ENCODE data around the gene ITPRID2.

ITPRID2 gene

GRCh38 chr2:181882246-181883020, 9.1 kb upstream of the ITPRID2 start:
- no peak for DNase-seq

- DNase-seq: no peak
These were observed 6.9 kb upstream of the ITPRID2 start for GRCh38 chr2:181884601-181885000.

GRCh38 chr2:181885096-181885495, 6.4 kb upstream of the ITPRID2 start:
- DNase-seq: no peak

- no peak for DNase-seq
These were observed 5.3 kb upstream of the ITPRID2 start for GRCh38 chr2:181886192-181886591.

GRCh38 chr2:181887045-181887444, 4.5 kb upstream of the ITPRID2 start:
- no peak for DNase-seq

- DNase-seq: no peak
These were observed 1.8 kb upstream of the ITPRID2 start for GRCh38 chr2:181889776-181890175.

- DNase-seq: no peak
These were observed 1.3 kb upstream of the ITPRID2 start for GRCh38 chr2:181890271-181890670.

- DNase-seq: peak; percentile 83
These were observed 652 bp downstream of the ITPRID2 start for GRCh38 chr2:181891966-181892798.

GRCh38 chr2:181892799-181893435, 1.4 kb downstream of the ITPRID2 start:
- no peak for DNase-seq

GRCh38 chr2:181894381-181894780, 2.9 kb downstream of the ITPRID2 start:
- DNase-seq: no peak

GRCh38 chr2:181895818-181896217, 4.3 kb downstream of the ITPRID2 start:
- DNase-seq: no peak

- no peak for DNase-seq
These were observed 4.8 kb downstream of the ITPRID2 start for GRCh38 chr2:181896286-181896685.

- DNase-seq: no peak
These were observed 8.6 kb downstream of the ITPRID2 start for GRCh38 chr2:181900007-181900651.

GRCh38 chr2:181902625-181903024, 11.1 kb downstream of the ITPRID2 start:
- DNase-seq: no peak

GRCh38 chr2:181904022-181904632, 12.6 kb downstream of the ITPRID2 start:
- no peak for DNase-seq

GRCh38 chr2:181907057-181907456, 15.5 kb downstream of the ITPRID2 start:
- no peak for DNase-seq

- no peak for DNase-seq
These were observed 16.1 kb downstream of the ITPRID2 start for GRCh38 chr2:181907635-181908034.

- DNase-seq: no peak
These were observed 18.7 kb downstream of the ITPRID2 start for GRCh38 chr2:181910028-181910831.

- no peak for DNase-seq
These were observed 20.3 kb downstream of the ITPRID2 start for GRCh38 chr2:181911830-181912229.

GRCh38 chr2:181915102-181915501, 23.6 kb downstream of the ITPRID2 start:
- no peak for DNase-seq

Measured in right hindlimb (tissue), 1 donor.